Sigmoid colon (tissue), 7 donors: ENCODE measurements around the gene MCF2L. TPM values are rescaled to one million over a fixed set of nuclear protein-coding genes. Genes with fewer than 3 reads are reported as not detected.

ENCODE experiments used
- DNase-seq: peaks from one replicate; pipeline ENCODE4 v3.0.0-alpha.2; 2019
- H3K27ac ChIP-seq, 4 donors: fragments of 200-600 bp; sonication (generic); one replicate each; pipeline ENCODE4 v1.5.1; 2016 to 2019; ENCODE audit warnings: mild to moderate bottlenecking in 1 of 4
- H3K27me3 ChIP-seq, 3 donors: fragments of 200-600 bp; sonication (generic); one replicate each; pipeline ENCODE4 v1.5.1; 2019; ENCODE audit warnings: mild to moderate bottlenecking in 1 of 3
- H3K36me3 ChIP-seq, 4 donors: fragments of 200-600 bp; sonication (generic); one replicate each; pipeline ENCODE4 v1.5.1; 2016 to 2019
- H3K4me1 ChIP-seq, 4 donors: fragments of 200-600 bp; sonication (generic); one replicate each; pipeline ENCODE4 v1.5.1; 2017 to 2019
- H3K4me3 ChIP-seq, 4 donors: fragments of 200-600 bp; sonication (generic); one replicate each; pipeline ENCODE4 v1.5.1; 2017 to 2019; ENCODE audit warnings: mild to moderate bottlenecking in 2 of 4, moderate library complexity in 1 of 4
- H3K9me3 ChIP-seq, 4 donors: fragments of 200-600 bp in 3 of 4; sonication (generic) in 3 of 4; one replicate each; pipeline versions ENCODE4 v1.5.1 to v1.6.1; 2013 to 2019
- CTCF ChIP-seq, 4 experiments: fragments of 450-650 bp in 3 of 4; fragments of 200-600 bp in 1 of 4; IDR thresholded peaks; one replicate each; pipeline ENCODE4 v1.5.1; 2016 to 2019; ENCODE audit warnings: antibody characterized with exemption in 4 of 4, mild to moderate bottlenecking in 3 of 4, moderate library complexity in 2 of 4
- EP300 ChIP-seq, 4 donors: sonication (generic); formaldehyde crosslinking; IDR thresholded peaks; one replicate each; pipeline ENCODE4 v1.6.1; 2017; ENCODE audit warnings: antibody characterized with exemption in 4 of 4
- POLR2A ChIP-seq, 2 donors: fragments of 450-650 bp; IDR thresholded peaks; one replicate each; pipeline ENCODE4 v1.6.1; 2016; ENCODE audit warnings: antibody characterized with exemption in 2 of 2, mild to moderate bottlenecking in 2 of 2, moderate library complexity in 2 of 2
- POLR2AphosphoS5 ChIP-seq, 4 donors: sonication (generic); formaldehyde crosslinking; IDR thresholded peaks; one replicate each; pipeline ENCODE4 v1.6.1; 2017; ENCODE audit warnings: antibody characterized with exemption in 4 of 4
- WGBS, 2 donors: extraction: QIAGEN DNeasy Blood & Tissue Kit; methylation state at CpG; one replicate each; pipeline ENCODE4 v1.1.7; 2013; 5-methylcytosine and 5-hydroxymethylcytosine counted together
- intact Hi-C: fragments of 100-400 bp; cut with DNase I; formaldehyde crosslinking; loops from one replicate; pipeline ENCODE4 v1.15.1; 2023
- polyA plus RNA-seq, 3 donors: library from polyadenylated mRNA; stranded (reverse); fragments of 200-250 nt; gene quantifications; one replicate each; pipeline ENCODE4 v1.2.3, GENCODE V29; 2013
- total RNA-seq, 4 donors: library from RNA; depleted of rRNA; stranded (reverse); fragments of >200 nt; gene quantifications; one replicate each; pipeline ENCODE4 v1.1.0, GENCODE V29; 2016
- donor health status: healthy with polysubstance abuse.
- donor health status: Bipolar disorder and iron deficiency.
- donor health status: healthy.

Gene MCF2L
- total and polyA plus RNA-seq, 7 donors: 7.5 to 59.9 (median 20.2) TPM

GRCh38 chr13:112973577-112973951 is 4.5 kb downstream of the MCF2L start:
- H3K36me3 ChIP-seq: no peaks in the 10 kb centered on the region
- H3K27ac ChIP-seq: no peak overlapping the region
- no peak overlapping the region for H3K4me3 ChIP-seq
- H3K27me3 ChIP-seq: peaks cover 22 to 33% (median 28%) of the 10 kb centered on the region in 3 donors
- WGBS, 2 donors: 95 to 96% methylated on average over 18 of the region's 18 CpGs
- intact Hi-C loops: no loop called here
- no peak for TF ChIP-seq POLR2AphosphoS5 (IDR thresholded peaks at IDR 0.05)
- no peak for TF ChIP-seq EP300 (IDR thresholded peaks at IDR 0.05)
- TF ChIP-seq POLR2A (IDR thresholded peaks at IDR 0.05): no peak
- H3K9me3 ChIP-seq: no peaks in the 10 kb centered on the region
- H3K4me1 ChIP-seq: peaks cover 0 to 16% (median 11%) of the 10 kb centered on the region in 4 donors
- DNase-seq: no peak

- WGBS, 2 donors: 86 to 89% methylated on average over 8 of the region's 8 CpGs
- H3K4me3 ChIP-seq: no peak overlapping the region
- DNase-seq: no peak
- no peaks in the 10 kb centered on the region for H3K9me3 ChIP-seq
- peaks cover 16 to 27% (median 22%) of the 10 kb centered on the region in 3 donors for H3K27me3 ChIP-seq
- no peak overlapping the region for H3K27ac ChIP-seq
- no peak for TF ChIP-seq POLR2AphosphoS5 (IDR thresholded peaks at IDR 0.05)
- no peak for TF ChIP-seq CTCF (IDR thresholded peaks at IDR 0.05)
- TF ChIP-seq POLR2A (IDR thresholded peaks at IDR 0.05): no peak
- TF ChIP-seq EP300 (IDR thresholded peaks at IDR 0.05): no peak
- no peaks in the 10 kb centered on the region for H3K36me3 ChIP-seq
- intact Hi-C loops: no loop called here
- H3K4me1 ChIP-seq: peaks cover 0 to 11% (median 6%) of the 10 kb centered on the region in 4 donors
Measured at GRCh38 chr13:112974125-112974524, 5.1 kb downstream of the MCF2L start.

GRCh38 chr13:112974671-112975070 is 5.7 kb downstream of the MCF2L start:
- no peaks in the 10 kb centered on the region for H3K9me3 ChIP-seq
- H3K4me3 ChIP-seq: no peak overlapping the region
- no peaks in the 10 kb centered on the region for H3K36me3 ChIP-seq
- WGBS, 2 donors: 93 to 94% methylated on average over 13 of the region's 13 CpGs
- no peak overlapping the region for H3K27ac ChIP-seq
- TF ChIP-seq EP300 (IDR thresholded peaks at IDR 0.05): no peak
- TF ChIP-seq POLR2A (IDR thresholded peaks at IDR 0.05): no peak
- no peak for TF ChIP-seq POLR2AphosphoS5 (IDR thresholded peaks at IDR 0.05)
- no peak for TF ChIP-seq CTCF (IDR thresholded peaks at IDR 0.05)
- intact Hi-C loops: no loop called here
- H3K4me1 ChIP-seq: peaks cover 0 to 5% (median under 1%) of the 10 kb centered on the region in 4 donors
- H3K27me3 ChIP-seq: peaks cover 11 to 27% (median 19%) of the 10 kb centered on the region in 3 donors
- DNase-seq: no peak

- TF ChIP-seq POLR2A (IDR thresholded peaks at IDR 0.05) (no peak), EP300 (IDR thresholded peaks at IDR 0.05) (no peak)
- WGBS, 2 donors: 94% methylated on average over 21 of the region's 21 CpGs
- Histone ChIP-seq H3K27me3 (peaks cover 7 to 27% (median 13%) of the 10 kb centered on the region in 3 donors), H3K27ac (no peak overlapping the region), H3K36me3 (no peaks in the 10 kb centered on the region), H3K9me3 (no peaks in the 10 kb centered on the region), H3K4me1 (no peaks in the 10 kb centered on the region), H3K4me3 (no peak overlapping the region)
- intact Hi-C loops: no loop called here
- no peak for DNase-seq
Measured at GRCh38 chr13:112975401-112975939, 6.5 kb downstream of the MCF2L start.

- no peak for DNase-seq
- Histone ChIP-seq H3K4me3 (no peak overlapping the region), H3K27ac (no peak overlapping the region), H3K9me3 (no peaks in the 10 kb centered on the region), H3K36me3 (no peaks in the 10 kb centered on the region), H3K27me3 (peaks cover 0 to 18% (median 3%) of the 10 kb centered on the region in 3 donors), H3K4me1 (no peaks in the 10 kb centered on the region)
- TF ChIP-seq EP300 (IDR thresholded peaks at IDR 0.05) (no peak), POLR2AphosphoS5 (IDR thresholded peaks at IDR 0.05) (no peak), POLR2A (IDR thresholded peaks at IDR 0.05) (no peak), CTCF (IDR thresholded peaks at IDR 0.05) (no peak)
- intact Hi-C loops: no loop called here
- WGBS, 2 donors: 92 to 93% methylated on average over 20 of the region's 20 CpGs
Measured at GRCh38 chr13:112976526-112976925, 7.5 kb downstream of the MCF2L start.

- no peaks in the 10 kb centered on the region for H3K9me3 ChIP-seq
- H3K4me3 ChIP-seq: no peak overlapping the region
- WGBS, 2 donors: 89% methylated on average over 11 of the region's 11 CpGs
- TF ChIP-seq EP300 (IDR thresholded peaks at IDR 0.05) (no peak), POLR2A (IDR thresholded peaks at IDR 0.05) (no peak), POLR2AphosphoS5 (IDR thresholded peaks at IDR 0.05) (no peak), CTCF (IDR thresholded peaks at IDR 0.05) (no peak)
- no peaks in the 10 kb centered on the region for H3K4me1 ChIP-seq
- H3K27ac ChIP-seq: no peak overlapping the region
- intact Hi-C loops: no loop called here
- H3K36me3 ChIP-seq: no peaks in the 10 kb centered on the region
- DNase-seq: no peak
- peaks cover 0 to 20% (median 0%) of the 10 kb centered on the region in 3 donors for H3K27me3 ChIP-seq
Measured at GRCh38 chr13:112977091-112977490, 8.1 kb downstream of the MCF2L start.
